ENCODE data around the gene LCLAT1.

Gene LCLAT1

GRCh38 chr2:30428827-30429461 lies 18.1 kb upstream of the LCLAT1 start:
- TF ChIP-seq CTCF (conservative IDR thresholded peaks at IDR 0.05; ENCODE audit: low read length), result no peak
- no peak for TF ChIP-seq EZH2phosphoT487 (IDR thresholded peaks at IDR 0.05; ENCODE audit: borderline replicate concordance)
- Histone ChIP-seq H3K4me2 (ENCODE audit: low read depth, low read length, poor library complexity, severe bottlenecking) (no peak overlapping the region), H3K27me3 (ENCODE audit: insufficient read depth, low read length, poor library complexity, severe bottlenecking) (no peaks in the 10 kb centered on the region), H3K4me1 (ENCODE audit: insufficient read depth, low read length, poor library complexity, severe bottlenecking) (no peaks in the 10 kb centered on the region), H4K20me1 (ENCODE audit: insufficient read depth, low read length, poor library complexity, severe bottlenecking) (no peaks in the 10 kb centered on the region), H3K9me3 (ENCODE audit: insufficient read depth, low read depth, low read length) (no peaks in the 10 kb centered on the region), H3K79me2 (ENCODE audit: insufficient read depth, low read length) (no peaks in the 10 kb centered on the region), H3K4me3 (ENCODE audit: low read length, poor library complexity, severe bottlenecking) (no peak overlapping the region), H3K9ac (ENCODE audit: low read depth, low read length, poor library complexity, severe bottlenecking) (no peak overlapping the region), H3K36me3 (ENCODE audit: insufficient read depth, low read length) (no peaks in the 10 kb centered on the region), H3K9me2 (replicated peaks; ENCODE audit: low read depth, low read length) (no peaks in the 10 kb centered on the region), H3F3A (ENCODE audit: low read depth) (no peaks in the 10 kb centered on the region), H2AFZ (ENCODE audit: low read length) (peak overlapping the region; percentile 47)

DNA sequence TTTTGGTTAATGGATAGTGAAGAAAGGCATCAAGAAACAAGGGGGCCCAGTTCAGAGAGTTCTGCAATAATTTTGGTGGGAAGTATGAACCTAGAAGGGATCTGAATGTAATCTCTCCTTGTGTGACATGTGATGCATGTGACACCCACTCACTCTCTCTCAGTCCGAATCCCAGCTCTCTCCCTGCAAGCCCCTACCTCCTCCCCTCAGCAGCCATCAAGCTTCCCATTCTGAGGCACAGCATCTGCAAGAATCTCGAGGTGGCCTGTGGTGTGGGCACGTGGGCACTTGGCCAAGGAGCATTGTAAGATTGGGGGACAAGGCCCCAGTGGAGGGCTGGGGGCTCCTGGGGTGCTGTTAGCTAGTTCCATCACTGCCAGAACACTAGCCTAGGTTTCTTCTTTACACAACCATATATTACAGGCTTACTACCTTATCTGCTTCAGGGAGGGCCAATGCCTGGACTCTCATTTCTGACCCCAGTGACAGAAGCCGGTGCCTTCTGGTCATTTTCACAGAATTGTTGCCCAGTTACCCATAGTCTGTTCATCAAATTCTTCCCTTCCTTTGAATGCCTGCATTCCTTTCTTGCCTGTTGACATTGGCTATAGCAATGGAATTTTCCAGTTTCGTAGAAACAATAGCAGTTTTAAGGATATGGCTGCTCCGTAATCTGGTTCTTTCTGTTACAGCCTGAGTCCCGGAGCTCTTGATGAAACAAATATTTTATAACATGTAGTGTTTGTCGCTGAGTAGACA lies 13.3 kb upstream of the LCLAT1 start:
- Histone ChIP-seq H3F3A (ENCODE audit: low read depth) (no peaks in the 10 kb centered on the region), H3K4me1 (ENCODE audit: insufficient read depth, low read length, poor library complexity, severe bottlenecking) (no peaks in the 10 kb centered on the region), H3K4me3 (ENCODE audit: low read length, poor library complexity, severe bottlenecking) (no peak overlapping the region), H3K9ac (ENCODE audit: low read depth, low read length, poor library complexity, severe bottlenecking) (no peak overlapping the region), H3K9me2 (replicated peaks; ENCODE audit: low read depth, low read length) (no peaks in the 10 kb centered on the region), H3K36me3 (ENCODE audit: insufficient read depth, low read length) (no peaks in the 10 kb centered on the region), H3K27me3 (ENCODE audit: insufficient read depth, low read length, poor library complexity, severe bottlenecking) (no peaks in the 10 kb centered on the region), H4K20me1 (ENCODE audit: insufficient read depth, low read length, poor library complexity, severe bottlenecking) (no peaks in the 10 kb centered on the region), H3K79me2 (ENCODE audit: insufficient read depth, low read length) (no peaks in the 10 kb centered on the region), H2AFZ (ENCODE audit: low read length) (no peak overlapping the region), H3K9me3 (ENCODE audit: insufficient read depth, low read depth, low read length) (no peaks in the 10 kb centered on the region), H3K4me2 (ENCODE audit: low read depth, low read length, poor library complexity, severe bottlenecking) (no peak overlapping the region)
- no peak for TF ChIP-seq EZH2phosphoT487 (IDR thresholded peaks at IDR 0.05; ENCODE audit: borderline replicate concordance)
- TF ChIP-seq CTCF (conservative IDR thresholded peaks at IDR 0.05; ENCODE audit: low read length), result no peak

DNA sequence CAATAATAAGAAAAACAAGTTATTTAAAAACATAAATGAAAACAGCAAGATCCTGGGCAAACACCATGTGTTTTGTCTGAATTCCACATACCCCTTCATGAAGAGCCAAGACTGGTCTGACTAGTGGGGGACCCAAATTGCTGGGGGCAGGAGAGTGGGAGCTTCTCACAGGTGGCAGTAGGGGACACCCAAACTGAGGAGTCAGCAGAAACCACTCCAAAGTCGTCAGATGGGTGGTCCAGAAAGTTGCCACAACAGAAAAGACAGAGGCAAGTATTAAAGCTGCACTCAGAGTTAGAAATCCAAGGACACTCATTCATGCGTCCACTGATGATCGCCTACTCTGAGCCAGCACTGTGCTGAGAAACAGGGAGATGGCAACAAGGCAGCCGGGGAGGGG lies 12.3 kb upstream of the LCLAT1 start:
- TF ChIP-seq CTCF (conservative IDR thresholded peaks at IDR 0.05; ENCODE audit: low read length) (no peak), EZH2phosphoT487 (IDR thresholded peaks at IDR 0.05; ENCODE audit: borderline replicate concordance) (no peak)
- Histone ChIP-seq H3K36me3 (ENCODE audit: insufficient read depth, low read length) (no peaks in the 10 kb centered on the region), H3K9me2 (replicated peaks; ENCODE audit: low read depth, low read length) (no peaks in the 10 kb centered on the region), H3F3A (ENCODE audit: low read depth) (no peaks in the 10 kb centered on the region), H3K9me3 (ENCODE audit: insufficient read depth, low read depth, low read length) (no peaks in the 10 kb centered on the region), H3K27me3 (ENCODE audit: insufficient read depth, low read length, poor library complexity, severe bottlenecking) (no peaks in the 10 kb centered on the region), H3K9ac (ENCODE audit: low read depth, low read length, poor library complexity, severe bottlenecking) (no peak overlapping the region), H4K20me1 (ENCODE audit: insufficient read depth, low read length, poor library complexity, severe bottlenecking) (no peaks in the 10 kb centered on the region), H3K79me2 (ENCODE audit: insufficient read depth, low read length) (no peaks in the 10 kb centered on the region), H3K4me3 (ENCODE audit: low read length, poor library complexity, severe bottlenecking) (no peak overlapping the region), H3K4me1 (ENCODE audit: insufficient read depth, low read length, poor library complexity, severe bottlenecking) (no peaks in the 10 kb centered on the region), H2AFZ (ENCODE audit: low read length) (no peak overlapping the region), H3K4me2 (ENCODE audit: low read depth, low read length, poor library complexity, severe bottlenecking) (no peak overlapping the region)

All from Loucy (cell line).